ENCODE results near the gene RXFP2. TPM values are rescaled to one million over a fixed set of nuclear protein-coding genes. Genes with fewer than 3 reads are reported as not detected.

RXFP2 gene
- total RNA-seq, 1 experiment from 2014 or later, result not detected

- Histone ChIP-seq H3K4me3 (ENCODE audit: low read depth, low read length) (no peak overlapping the region), H3K4me1 (no peaks in the 10 kb centered on the region), H3K36me3 (ENCODE audit: control insufficient read depth, insufficient read depth, low read length) (no peaks in the 10 kb centered on the region), H3K9me3 (no peaks in the 10 kb centered on the region), H3K27me3 (replicated peaks; ENCODE audit: control insufficient read depth, insufficient read depth, low read length) (peaks cover 1% of the 10 kb centered on the region)
- intact Hi-C loops (cut with micrococcal nuclease; ENCODE audit: unreplicated experiment), result no loop called here
- Mint-ChIP-seq H3K27ac (ENCODE audit: unreplicated experiment) (no peak overlapping the region), H3K27me3 (ENCODE audit: insufficient read depth, unreplicated experiment) (peaks cover 11% of the 10 kb centered on the region), H3K36me3 (ENCODE audit: insufficient read depth, unreplicated experiment) (no peaks in the 10 kb centered on the region), H3K4me3 (ENCODE audit: unreplicated experiment) (no peak overlapping the region), H3K4me1 (ENCODE audit: low read depth, unreplicated experiment) (no peaks in the 10 kb centered on the region), H3K9me3 (ENCODE audit: unreplicated experiment) (no peaks in the 10 kb centered on the region)
- POLR2A ChIA-PET, result no interaction called here
- CTCF ChIA-PET, result no interaction called here
- no TSS peak for BruUV-seq (replicated peaks)
- TF ChIP-seq, protein P1, sequence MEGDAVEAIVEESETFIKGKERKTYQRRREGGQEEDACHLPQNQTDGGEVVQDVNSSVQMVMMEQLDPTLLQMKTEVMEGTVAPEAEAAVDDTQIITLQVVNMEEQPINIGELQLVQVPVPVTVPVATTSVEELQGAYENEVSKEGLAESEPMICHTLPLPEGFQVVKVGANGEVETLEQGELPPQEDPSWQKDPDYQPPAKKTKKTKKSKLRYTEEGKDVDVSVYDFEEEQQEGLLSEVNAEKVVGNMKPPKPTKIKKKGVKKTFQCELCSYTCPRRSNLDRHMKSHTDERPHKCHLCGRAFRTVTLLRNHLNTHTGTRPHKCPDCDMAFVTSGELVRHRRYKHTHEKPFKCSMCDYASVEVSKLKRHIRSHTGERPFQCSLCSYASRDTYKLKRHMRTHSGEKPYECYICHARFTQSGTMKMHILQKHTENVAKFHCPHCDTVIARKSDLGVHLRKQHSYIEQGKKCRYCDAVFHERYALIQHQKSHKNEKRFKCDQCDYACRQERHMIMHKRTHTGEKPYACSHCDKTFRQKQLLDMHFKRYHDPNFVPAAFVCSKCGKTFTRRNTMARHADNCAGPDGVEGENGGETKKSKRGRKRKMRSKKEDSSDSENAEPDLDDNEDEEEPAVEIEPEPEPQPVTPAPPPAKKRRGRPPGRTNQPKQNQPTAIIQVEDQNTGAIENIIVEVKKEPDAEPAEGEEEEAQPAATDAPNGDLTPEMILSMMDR (IDR thresholded peaks at IDR 0.05; ENCODE audit: insufficient read depth in 1 of 2, low read depth in 1 of 2, low read length in 1 of 2, severe bottlenecking in 1 of 2, unreplicated experiment in 1 of 2), result no peak
- no peak for DNase-seq
Measured at GRCh38 chr13:31826521-31826920, 87.2 kb downstream of the RXFP2 start.

- Histone ChIP-seq H3K36me3 (ENCODE audit: control insufficient read depth, insufficient read depth, low read length) (no peaks in the 10 kb centered on the region), H3K9me3 (no peaks in the 10 kb centered on the region), H3K4me3 (ENCODE audit: low read depth, low read length) (no peak overlapping the region), H3K27me3 (replicated peaks; ENCODE audit: control insufficient read depth, insufficient read depth, low read length) (peaks cover 1% of the 10 kb centered on the region), H3K4me1 (no peaks in the 10 kb centered on the region)
- TF ChIP-seq, protein P1 (IDR thresholded peaks at IDR 0.05; ENCODE audit: insufficient read depth in 1 of 2, low read depth in 1 of 2, low read length in 1 of 2, severe bottlenecking in 1 of 2, unreplicated experiment in 1 of 2), result no peak
- no peak overlapping the region for H3K4me3 Mint-ChIP-seq (ENCODE audit: unreplicated experiment)
- H3K9me3 Mint-ChIP-seq (ENCODE audit: unreplicated experiment), result no peaks in the 10 kb centered on the region
- POLR2A ChIA-PET, result no interaction called here
- no peaks in the 10 kb centered on the region for H3K36me3 Mint-ChIP-seq (ENCODE audit: insufficient read depth, unreplicated experiment)
- H3K27me3 Mint-ChIP-seq (ENCODE audit: insufficient read depth, unreplicated experiment), result peaks cover 6% of the 10 kb centered on the region
- no peak overlapping the region for H3K27ac Mint-ChIP-seq (ENCODE audit: unreplicated experiment)
- DNase-seq, result no peak
- CTCF ChIA-PET, result no interaction called here
- no peaks in the 10 kb centered on the region for H3K4me1 Mint-ChIP-seq (ENCODE audit: low read depth, unreplicated experiment)
- intact Hi-C loops (cut with micrococcal nuclease; ENCODE audit: unreplicated experiment), result loop anchor here (1.0 kb wide), 1 partner anchor 34 kb away; no protein-coding TSS in a partner anchor
- no TSS peak for BruUV-seq (replicated peaks)
Measured at GRCh38 chr13:31827707-31828106, 88.4 kb downstream of the RXFP2 start.

DNA sequence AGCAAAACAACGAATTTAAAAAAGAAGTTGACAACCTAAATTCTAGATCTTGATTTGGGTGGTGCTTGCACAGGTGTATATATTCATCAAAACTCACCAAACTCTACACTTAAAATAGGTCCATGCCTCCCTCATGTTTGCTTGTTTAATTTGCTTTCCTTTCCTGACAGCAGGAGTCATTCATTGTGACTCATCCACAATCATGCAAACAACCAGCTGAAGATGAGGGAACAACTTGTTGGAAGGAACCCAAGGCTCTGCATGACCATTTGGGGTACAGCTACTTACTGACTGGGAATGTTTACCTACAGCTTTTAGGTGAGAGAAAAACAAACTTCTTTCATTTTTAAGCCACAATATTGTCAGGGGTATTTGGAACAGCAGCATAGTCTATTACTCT, 96.6 kb downstream of the RXFP2 start:
- no peak overlapping the region for H3K4me3 Mint-ChIP-seq (ENCODE audit: unreplicated experiment)
- peaks cover 3% of the 10 kb centered on the region for H3K27me3 Mint-ChIP-seq (ENCODE audit: insufficient read depth, unreplicated experiment)
- Histone ChIP-seq H3K36me3 (ENCODE audit: control insufficient read depth, insufficient read depth, low read length) (no peaks in the 10 kb centered on the region), H3K4me3 (ENCODE audit: low read depth, low read length) (no peak overlapping the region), H3K9me3 (0 out of 2 replicates have a peak, but pooled peaks cover 4% of the 10 kb centered on the region), H3K27me3 (replicated peaks; ENCODE audit: control insufficient read depth, insufficient read depth, low read length) (peaks cover 1% of the 10 kb centered on the region), H3K4me1 (no peaks in the 10 kb centered on the region)
- no peaks in the 10 kb centered on the region for H3K4me1 Mint-ChIP-seq (ENCODE audit: low read depth, unreplicated experiment)
- peaks cover 10% of the 10 kb centered on the region for H3K9me3 Mint-ChIP-seq (ENCODE audit: unreplicated experiment)
- TF ChIP-seq, protein P1 (IDR thresholded peaks at IDR 0.05; ENCODE audit: insufficient read depth in 1 of 2, low read depth in 1 of 2, low read length in 1 of 2, severe bottlenecking in 1 of 2, unreplicated experiment in 1 of 2), result no peak
- no peak for DNase-seq
- BruUV-seq (replicated peaks), result no TSS peak
- H3K27ac Mint-ChIP-seq (ENCODE audit: unreplicated experiment), result no peak overlapping the region
- POLR2A ChIA-PET, result no interaction called here
- intact Hi-C loops (cut with micrococcal nuclease; ENCODE audit: unreplicated experiment), result no loop called here
- H3K36me3 Mint-ChIP-seq (ENCODE audit: insufficient read depth, unreplicated experiment), result no peaks in the 10 kb centered on the region
- CTCF ChIA-PET, result no interaction called here

Data from Caco-2 (cell line).